Upper lobe of right lung (tissue), 1 donor: ENCODE results near the gene ZNF581. TPM values are rescaled to one million over a fixed set of nuclear protein-coding genes. Genes with fewer than 3 reads are reported as not detected.

Experiments
- ATAC-seq: fragments of 200-7000 bp; cut with Tn5 transposase; one replicate; pipeline ENCODE4 v1.9.1; 2020; ENCODE audit warnings: mild to moderate bottlenecking, moderate library complexity
- DNase-seq: peaks from one replicate; pipeline ENCODE4 v3.0.0-alpha.2; 2020
- H3K27ac ChIP-seq: fragments of 200-600 bp; one replicate; pipeline ENCODE4 v1.8.0; 2022
- H3K27me3 ChIP-seq: fragments of 200-600 bp; one replicate; pipeline ENCODE4 v1.8.0; 2022; ENCODE audit warnings: mild to moderate bottlenecking
- H3K36me3 ChIP-seq: fragments of 200-600 bp; one replicate; pipeline ENCODE4 v1.8.0; 2022
- H3K4me1 ChIP-seq: fragments of 200-600 bp; one replicate; pipeline ENCODE4 v1.8.0; 2022
- H3K4me3 ChIP-seq: fragments of 200-600 bp; one replicate; pipeline ENCODE4 v1.8.0; 2022; ENCODE audit warnings: mild to moderate bottlenecking
- H3K9me3 ChIP-seq: fragments of 200-600 bp; one replicate; pipeline ENCODE4 v1.8.0; 2022
- CTCF ChIP-seq: fragments of 200-600 bp; IDR thresholded peaks from one replicate; pipeline ENCODE4 v1.8.0; 2022; ENCODE audit warnings: antibody characterized with exemption
- intact Hi-C: fragments of 100-400 bp; cut with DNase I; formaldehyde crosslinking; loops from one replicate; pipeline ENCODE4 v1.11.0; 2022
- long read RNA-seq: library from polyadenylated mRNA; unstranded; transcript quantifications from one replicate; pipeline ENCODE4 v2.0.0, GENCODE V29; 2021
- total RNA-seq: library from RNA; stranded (reverse); fragmentation: NEBNext Ultra II Directional; extraction: Animal tissue kit (Norgen Biotek cat#: 25700); gene quantifications from one replicate; pipeline ENCODE4 v1.2.1, GENCODE V29; 2021
- donor health status: DM: no; HTN: yes; CAD: no; lungs with severe emphysema.

The ZNF581 gene
- total RNA-seq: 16.4 TPM
- long read RNA-seq, transcript ZNF581-201 (2 exons, 1,298 nt): major isoform, 16 of 17 reads
- long read RNA-seq, partial matches to known transcripts: 0 of 17 reads
- long read RNA-seq, other reads (novel, unspliced or antisense): 0 of 17 reads

DNA sequence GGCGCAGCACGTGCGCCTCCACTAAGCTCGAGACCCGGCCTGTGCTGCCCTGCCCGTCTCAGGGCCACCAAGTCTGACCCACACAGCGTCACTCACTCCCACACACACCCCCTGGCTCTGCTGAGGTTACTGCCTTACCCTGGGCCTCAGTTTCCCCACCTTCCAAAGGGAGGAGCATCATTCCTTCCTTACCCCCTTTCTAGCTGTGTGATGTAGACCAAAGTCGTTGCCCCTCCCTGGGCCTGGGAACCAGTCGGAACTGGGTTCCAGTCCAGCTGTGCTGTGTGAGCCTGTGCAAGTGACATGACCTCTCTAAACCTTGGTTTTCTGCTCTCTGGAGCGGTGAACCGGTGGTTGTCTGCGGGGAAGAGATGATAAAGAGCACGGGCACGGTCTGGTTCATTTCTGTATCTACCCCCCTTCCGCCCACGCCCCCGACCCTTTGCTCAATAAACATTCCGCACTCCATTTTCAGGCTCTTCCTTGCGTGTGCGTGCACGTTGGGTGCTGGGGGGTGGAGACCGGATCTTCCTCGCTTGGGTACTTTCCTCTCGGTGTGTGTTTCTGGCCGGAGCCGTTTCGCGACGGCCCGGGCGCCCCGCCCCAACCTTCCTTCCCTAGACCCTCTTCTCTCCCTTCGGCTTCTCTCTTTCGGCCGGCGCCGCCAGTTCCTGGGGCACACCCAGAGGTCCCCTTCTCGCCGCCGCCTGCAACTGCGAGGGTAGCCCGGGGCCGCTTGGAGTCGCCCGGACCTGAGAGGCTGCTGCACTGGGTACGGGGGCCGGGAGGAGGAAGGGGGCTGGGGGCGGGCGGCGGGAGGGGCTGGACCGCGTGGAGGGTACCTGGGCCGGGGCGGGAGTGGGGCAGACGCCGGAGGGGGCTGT is at the start of gene ZNF581:
Gene ZNF581 (plus strand): TSS at position 647 of the 884 bp plus-strand sequence. CDS start 923 bp downstream, outside the sequence.
- Histone ChIP-seq H3K27ac (peak within 1 kb of the TSS; percentile 84), H3K4me3 (peak within 1 kb of the TSS; percentile 89), H3K4me1 (peaks cover 51% of the 10 kb centered on the region), H3K36me3 (peaks cover 13% of the 10 kb centered on the region), H3K9me3 (no peaks in the 10 kb centered on the region), H3K27me3 (no peaks in the 10 kb centered on the region)
- ATAC-seq (peak; percentile 65), DNase-seq (peak; percentile 89)
- intact Hi-C loops: no loop called here
- no peak for TF ChIP-seq CTCF

- no peak for ATAC-seq
- intact Hi-C loops: no loop called here
- no peak for TF ChIP-seq CTCF
These were observed 48.4 kb upstream of the ZNF581 start for GRCh38 chr19:55594996-55595545.

GRCh38 chr19:55596304-55596703 is 47.1 kb upstream of the ZNF581 start:
- H3K36me3 ChIP-seq: peaks cover 27% of the 10 kb centered on the region
- intact Hi-C loops: no loop called here
- DNase-seq: no peak
- no peaks in the 10 kb centered on the region for H3K9me3 ChIP-seq
- ATAC-seq: no peak
- no peak for TF ChIP-seq CTCF
- H3K4me1 ChIP-seq: peaks cover 7% of the 10 kb centered on the region
- no peak overlapping the region for H3K27ac ChIP-seq
- no peak overlapping the region for H3K4me3 ChIP-seq
- H3K27me3 ChIP-seq: no peaks in the 10 kb centered on the region

More at GRCh38 chr19:55594996-55595545, 48.4 kb upstream of the ZNF581 start:
- Histone ChIP-seq H3K27ac (no peak overlapping the region), H3K4me1 (no peaks in the 10 kb centered on the region), H3K4me3 (no peak overlapping the region), H3K27me3 (no peaks in the 10 kb centered on the region), H3K9me3 (no peaks in the 10 kb centered on the region), H3K36me3 (peaks cover 27% of the 10 kb centered on the region)
- DNase-seq: no peak

DNA sequence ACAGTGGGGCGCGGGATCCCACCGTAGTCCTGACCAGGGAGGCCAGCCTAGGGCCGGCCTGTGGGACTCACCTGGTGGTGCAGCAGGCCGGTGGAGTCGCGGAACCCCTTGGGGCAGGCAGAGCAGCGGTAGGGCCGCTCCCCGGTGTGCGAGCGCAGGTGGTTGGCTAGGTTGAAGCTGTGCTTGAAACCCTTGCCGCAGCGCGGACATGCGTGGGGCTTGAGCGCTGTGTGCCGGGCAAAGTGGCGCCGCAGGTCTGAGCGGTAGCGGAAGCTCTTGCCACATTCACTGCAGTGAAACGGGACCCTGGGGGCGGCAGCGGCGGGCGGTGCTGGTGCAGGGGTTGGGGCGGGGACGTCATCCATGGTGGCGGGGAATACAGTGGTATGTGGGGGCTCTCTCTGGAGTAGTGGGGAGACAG is 45.9 kb upstream of the ZNF581 start:
- Histone ChIP-seq H3K4me1 (peaks cover 8% of the 10 kb centered on the region), H3K9me3 (no peaks in the 10 kb centered on the region), H3K27ac (no peak overlapping the region), H3K27me3 (no peaks in the 10 kb centered on the region), H3K36me3 (peaks cover 27% of the 10 kb centered on the region), H3K4me3 (no peak overlapping the region)
- TF ChIP-seq CTCF: no peak
- peak; percentile 73 for DNase-seq
- ATAC-seq: no peak
- intact Hi-C loops: no loop called here

DNA sequence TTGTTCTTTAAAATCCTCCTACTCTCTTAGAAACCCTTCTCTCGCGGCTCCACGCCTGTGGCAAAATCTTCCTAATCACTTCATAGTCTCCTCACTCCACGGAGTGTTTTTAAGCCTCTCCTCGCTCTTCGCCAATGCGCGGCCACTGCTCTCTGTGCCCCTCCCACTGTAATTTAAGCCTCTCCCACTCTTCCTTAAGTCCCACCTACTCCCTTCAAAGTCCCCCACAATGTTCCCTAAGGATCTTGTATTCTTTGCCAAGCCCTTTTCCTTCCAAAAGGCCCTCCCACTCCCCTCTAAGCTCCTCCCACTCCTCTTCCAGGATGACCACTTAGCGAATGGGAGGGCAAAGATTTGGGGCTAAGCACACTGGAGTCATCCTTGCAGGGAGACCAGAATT is 45.4 kb upstream of the ZNF581 start:
- DNase-seq: no peak
- Histone ChIP-seq H3K36me3 (peaks cover 27% of the 10 kb centered on the region), H3K9me3 (no peaks in the 10 kb centered on the region), H3K27ac (no peak overlapping the region), H3K4me3 (no peak overlapping the region), H3K27me3 (no peaks in the 10 kb centered on the region), H3K4me1 (peaks cover 8% of the 10 kb centered on the region)
- ATAC-seq: no peak
- intact Hi-C loops: no loop called here
- no peak for TF ChIP-seq CTCF
